HEK293 (cell line): Measurements from ENCODE around the gene KRTAP10-12.

Experiments used
- CTCF ChIA-PET: fragments of 350-600 bp; formaldehyde crosslinking; extraction: SDS; loops from one replicate; lab custom pipeline; 2021; ENCODE audit warnings: antibody characterized with exemption; lab: Yijun Ruan, JAX
- POLR2A ChIA-PET: fragments of 300-600 bp; formaldehyde crosslinking; extraction: SDS; loops from one replicate; lab custom pipeline; 2020; ENCODE audit warnings: antibody characterized with exemption, inconsistent platforms; lab: Yijun Ruan, JAX
- H3K27ac ChIP-seq: fragments of 200-500 bp; sonication (Bioruptor generic); 2 replicates; pipeline ENCODE4 v1.5.1; 2014; ENCODE audit warnings: low read depth, low read length, control low read depth, inconsistent platforms; ENCODE audit errors: extremely low read depth
- H3K36me3 ChIP-seq, 2 experiments: fragments of 200-500 bp in 1 of 2; sonication (Bioruptor generic) in 1 of 2; 1 replicate in 1 of 2; 2 replicates in 1 of 2; pipeline ENCODE4 v1.5.1; 2014 to 2017; ENCODE audit warnings: inconsistent platforms in 2 of 2, low read length in 2 of 2; ENCODE audit not compliant: control insufficient read depth in 2 of 2, insufficient read depth in 1 of 2
- H3K4me1 ChIP-seq: fragments of 200-500 bp; sonication (Bioruptor generic); 2 replicates; pipeline ENCODE4 v1.5.1; 2014; ENCODE audit warnings: mild to moderate bottlenecking, low read length, inconsistent platforms; ENCODE audit not compliant: control insufficient read depth, insufficient read depth
- H3K4me3 ChIP-seq: 2 replicates; pipeline ENCODE4 v1.5.1; 2011; ENCODE audit warnings: low read depth, mild to moderate bottlenecking, control low read depth, low read length, moderate library complexity
- H3K9me3 ChIP-seq: fragments of 200-500 bp; sonication (Bioruptor generic); 2 replicates; pipeline ENCODE4 v1.5.1; 2014; ENCODE audit warnings: low read depth, low read length, inconsistent platforms; ENCODE audit not compliant: control insufficient read depth, insufficient read depth
- SALL2 ChIP-seq: fragments of 450-650 bp; formaldehyde crosslinking; IDR thresholded peaks from 2 replicates; pipeline ENCODE4 v1.5.0; 2017; ENCODE audit warnings: missing biosample characterization, mild to moderate bottlenecking, missing genetic modification characterization, borderline replicate concordance
- ZBTB1 ChIP-seq: fragments of 450-650 bp; formaldehyde crosslinking; IDR thresholded peaks from 2 replicates; pipeline ENCODE4 v1.5.1; 2016; ENCODE audit warnings: missing biosample characterization, missing genetic modification characterization
- ZEB2 ChIP-seq: fragments of 450-650 bp; formaldehyde crosslinking; IDR thresholded peaks from 2 replicates; pipeline ENCODE4 v1.5.1; 2016; ENCODE audit warnings: missing biosample characterization, missing genetic modification characterization
- ZFP69B ChIP-seq: fragments of 450-650 bp; formaldehyde crosslinking; IDR thresholded peaks from 2 replicates; pipeline ENCODE4 v1.5.1; 2016; ENCODE audit warnings: missing biosample characterization, missing genetic modification characterization
- ZNF132 ChIP-seq: fragments of 450-650 bp; formaldehyde crosslinking; IDR thresholded peaks from 2 replicates; pipeline ENCODE4 v1.5.1; 2017; ENCODE audit warnings: missing biosample characterization, missing genetic modification characterization, borderline replicate concordance
- ZNF133 ChIP-seq: fragments of 450-650 bp; formaldehyde crosslinking; IDR thresholded peaks from 2 replicates; pipeline ENCODE4 v1.5.1; 2016; ENCODE audit warnings: missing biosample characterization, missing genetic modification characterization
- ZNF157 ChIP-seq: fragments of 450-650 bp; formaldehyde crosslinking; IDR thresholded peaks from 2 replicates; pipeline ENCODE4 v1.5.1; 2016; ENCODE audit warnings: missing biosample characterization, missing genetic modification characterization
- ZNF16 ChIP-seq: fragments of 450-650 bp; formaldehyde crosslinking; IDR thresholded peaks from 2 replicates; pipeline ENCODE4 v1.5.1; 2016; ENCODE audit warnings: low read depth, missing biosample characterization, missing genetic modification characterization
- ZNF560 ChIP-seq: fragments of 450-650 bp; formaldehyde crosslinking; IDR thresholded peaks from 2 replicates; pipeline ENCODE4 v1.5.1; 2017; ENCODE audit warnings: missing biosample characterization, missing genetic modification characterization, borderline replicate concordance
- TF ChIP-seq, protein P1 (sequence below): fragments of 450-650 bp; formaldehyde crosslinking; IDR thresholded peaks from 2 replicates; pipeline ENCODE4 v1.5.1; 2016; ENCODE audit warnings: missing biosample characterization, missing genetic modification characterization, borderline replicate concordance
- TF ChIP-seq, protein P2 (sequence below): fragments of 450-650 bp; formaldehyde crosslinking; IDR thresholded peaks from 2 replicates; pipeline ENCODE4 v1.5.1; 2016; ENCODE audit warnings: missing biosample characterization, missing genetic modification characterization
- TF ChIP-seq, protein P3 (sequence below): fragments of 450-650 bp; formaldehyde crosslinking; IDR thresholded peaks from 2 replicates; pipeline ENCODE4 v1.5.1; 2016; ENCODE audit warnings: missing biosample characterization, missing genetic modification characterization
- TF ChIP-seq, protein P4 (sequence below): fragments of 450-650 bp; formaldehyde crosslinking; IDR thresholded peaks from 2 replicates; pipeline ENCODE4 v1.5.1; 2017; ENCODE audit warnings: missing biosample characterization, missing genetic modification characterization
- TF ChIP-seq, protein P5 (sequence below): fragments of 450-650 bp; formaldehyde crosslinking; IDR thresholded peaks from 2 replicates; pipeline ENCODE4 v1.5.1; 2016; ENCODE audit warnings: missing biosample characterization, missing genetic modification characterization, borderline replicate concordance

Gene KRTAP10-12

DNA sequence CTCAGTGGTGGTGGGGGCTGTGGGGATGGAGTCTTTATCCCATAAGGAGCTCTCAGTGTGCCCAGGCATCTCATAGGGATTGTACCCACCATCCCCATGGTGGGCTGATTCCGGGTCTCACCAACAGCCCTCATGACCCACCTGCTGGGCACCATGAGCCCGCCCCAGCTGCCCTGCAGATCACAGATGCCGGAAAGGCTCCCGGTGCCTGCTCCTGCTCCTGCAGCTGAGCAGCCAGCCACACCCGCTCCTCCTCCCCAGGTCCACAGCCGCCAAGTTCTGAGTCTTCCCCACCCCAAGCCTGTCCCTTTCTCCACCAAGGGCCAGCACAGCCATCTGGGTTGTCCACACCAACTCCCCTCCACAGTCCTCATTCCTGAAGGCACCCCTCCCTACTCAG is 29.9 kb downstream of the KRTAP10-12 start (continued):
- TF ChIP-seq, protein P1, sequence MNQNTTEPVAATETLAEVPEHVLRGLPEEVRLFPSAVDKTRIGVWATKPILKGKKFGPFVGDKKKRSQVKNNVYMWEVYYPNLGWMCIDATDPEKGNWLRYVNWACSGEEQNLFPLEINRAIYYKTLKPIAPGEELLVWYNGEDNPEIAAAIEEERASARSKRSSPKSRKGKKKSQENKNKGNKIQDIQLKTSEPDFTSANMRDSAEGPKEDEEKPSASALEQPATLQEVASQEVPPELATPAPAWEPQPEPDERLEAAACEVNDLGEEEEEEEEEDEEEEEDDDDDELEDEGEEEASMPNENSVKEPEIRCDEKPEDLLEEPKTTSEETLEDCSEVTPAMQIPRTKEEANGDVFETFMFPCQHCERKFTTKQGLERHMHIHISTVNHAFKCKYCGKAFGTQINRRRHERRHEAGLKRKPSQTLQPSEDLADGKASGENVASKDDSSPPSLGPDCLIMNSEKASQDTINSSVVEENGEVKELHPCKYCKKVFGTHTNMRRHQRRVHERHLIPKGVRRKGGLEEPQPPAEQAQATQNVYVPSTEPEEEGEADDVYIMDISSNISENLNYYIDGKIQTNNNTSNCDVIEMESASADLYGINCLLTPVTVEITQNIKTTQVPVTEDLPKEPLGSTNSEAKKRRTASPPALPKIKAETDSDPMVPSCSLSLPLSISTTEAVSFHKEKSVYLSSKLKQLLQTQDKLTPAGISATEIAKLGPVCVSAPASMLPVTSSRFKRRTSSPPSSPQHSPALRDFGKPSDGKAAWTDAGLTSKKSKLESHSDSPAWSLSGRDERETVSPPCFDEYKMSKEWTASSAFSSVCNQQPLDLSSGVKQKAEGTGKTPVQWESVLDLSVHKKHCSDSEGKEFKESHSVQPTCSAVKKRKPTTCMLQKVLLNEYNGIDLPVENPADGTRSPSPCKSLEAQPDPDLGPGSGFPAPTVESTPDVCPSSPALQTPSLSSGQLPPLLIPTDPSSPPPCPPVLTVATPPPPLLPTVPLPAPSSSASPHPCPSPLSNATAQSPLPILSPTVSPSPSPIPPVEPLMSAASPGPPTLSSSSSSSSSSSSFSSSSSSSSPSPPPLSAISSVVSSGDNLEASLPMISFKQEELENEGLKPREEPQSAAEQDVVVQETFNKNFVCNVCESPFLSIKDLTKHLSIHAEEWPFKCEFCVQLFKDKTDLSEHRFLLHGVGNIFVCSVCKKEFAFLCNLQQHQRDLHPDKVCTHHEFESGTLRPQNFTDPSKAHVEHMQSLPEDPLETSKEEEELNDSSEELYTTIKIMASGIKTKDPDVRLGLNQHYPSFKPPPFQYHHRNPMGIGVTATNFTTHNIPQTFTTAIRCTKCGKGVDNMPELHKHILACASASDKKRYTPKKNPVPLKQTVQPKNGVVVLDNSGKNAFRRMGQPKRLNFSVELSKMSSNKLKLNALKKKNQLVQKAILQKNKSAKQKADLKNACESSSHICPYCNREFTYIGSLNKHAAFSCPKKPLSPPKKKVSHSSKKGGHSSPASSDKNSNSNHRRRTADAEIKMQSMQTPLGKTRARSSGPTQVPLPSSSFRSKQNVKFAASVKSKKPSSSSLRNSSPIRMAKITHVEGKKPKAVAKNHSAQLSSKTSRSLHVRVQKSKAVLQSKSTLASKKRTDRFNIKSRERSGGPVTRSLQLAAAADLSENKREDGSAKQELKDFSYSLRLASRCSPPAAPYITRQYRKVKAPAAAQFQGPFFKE (tag by site-specific recombination), result no peak
- TF ChIP-seq ZNF157 (tag by site-specific recombination), result no peak
- TF ChIP-seq ZNF133 (tag by site-specific recombination), result no peak
- no peak for TF ChIP-seq SALL2
- TF ChIP-seq, protein P2, sequence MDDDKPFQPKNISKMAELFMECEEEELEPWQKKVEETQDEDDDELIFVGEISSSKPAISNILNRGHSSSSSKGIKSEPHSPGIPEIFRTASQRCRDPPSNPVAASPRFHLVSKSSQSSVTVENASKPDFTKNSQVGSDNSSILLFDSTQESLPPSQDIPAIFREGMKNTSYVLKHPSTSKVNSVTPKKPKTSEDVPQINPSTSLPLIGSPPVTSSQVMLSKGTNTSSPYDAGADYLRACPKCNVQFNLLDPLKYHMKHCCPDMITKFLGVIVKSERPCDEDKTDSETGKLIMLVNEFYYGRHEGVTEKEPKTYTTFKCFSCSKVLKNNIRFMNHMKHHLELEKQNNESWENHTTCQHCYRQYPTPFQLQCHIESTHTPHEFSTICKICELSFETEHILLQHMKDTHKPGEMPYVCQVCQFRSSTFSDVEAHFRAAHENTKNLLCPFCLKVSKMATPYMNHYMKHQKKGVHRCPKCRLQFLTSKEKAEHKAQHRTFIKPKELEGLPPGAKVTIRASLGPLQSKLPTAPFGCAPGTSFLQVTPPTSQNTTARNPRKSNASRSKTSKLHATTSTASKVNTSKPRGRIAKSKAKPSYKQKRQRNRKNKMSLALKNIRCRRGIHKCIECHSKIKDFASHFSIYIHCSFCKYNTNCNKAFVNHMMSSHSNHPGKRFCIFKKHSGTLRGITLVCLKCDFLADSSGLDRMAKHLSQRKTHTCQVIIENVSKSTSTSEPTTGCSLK (tag by site-specific recombination), result no peak
- no peak for TF ChIP-seq ZEB2

DNA sequence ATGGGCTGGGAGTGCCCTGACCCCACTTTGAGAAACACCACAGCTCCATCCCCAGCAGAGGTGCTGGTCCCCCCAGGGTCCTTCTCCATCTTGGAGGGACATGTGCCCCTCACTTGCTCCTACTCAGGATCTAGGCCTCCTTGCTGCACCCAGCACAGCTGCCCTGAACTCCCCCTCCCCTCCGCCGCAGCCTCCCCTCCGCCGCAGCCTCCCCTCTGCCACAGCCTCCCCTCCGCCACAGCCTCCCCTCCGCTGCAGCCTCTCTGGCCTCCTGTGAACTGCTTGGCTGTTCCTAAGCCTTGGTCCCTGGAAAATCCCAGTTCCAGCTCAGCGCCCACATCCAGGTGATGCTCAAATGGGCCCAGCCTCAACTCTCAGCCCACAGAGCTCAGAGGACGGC is 30.3 kb downstream of the KRTAP10-12 start:
- Histone ChIP-seq H3K27ac (no peak overlapping the region), H3K4me3 (no peak overlapping the region), H3K36me3 (no peaks in the 10 kb centered on the region), H3K4me1 (no peaks in the 10 kb centered on the region), H3K9me3 (no peaks in the 10 kb centered on the region)
- ChIA-PET POLR2A (no interaction called here), CTCF (no interaction called here)
- TF ChIP-seq, protein P3, sequence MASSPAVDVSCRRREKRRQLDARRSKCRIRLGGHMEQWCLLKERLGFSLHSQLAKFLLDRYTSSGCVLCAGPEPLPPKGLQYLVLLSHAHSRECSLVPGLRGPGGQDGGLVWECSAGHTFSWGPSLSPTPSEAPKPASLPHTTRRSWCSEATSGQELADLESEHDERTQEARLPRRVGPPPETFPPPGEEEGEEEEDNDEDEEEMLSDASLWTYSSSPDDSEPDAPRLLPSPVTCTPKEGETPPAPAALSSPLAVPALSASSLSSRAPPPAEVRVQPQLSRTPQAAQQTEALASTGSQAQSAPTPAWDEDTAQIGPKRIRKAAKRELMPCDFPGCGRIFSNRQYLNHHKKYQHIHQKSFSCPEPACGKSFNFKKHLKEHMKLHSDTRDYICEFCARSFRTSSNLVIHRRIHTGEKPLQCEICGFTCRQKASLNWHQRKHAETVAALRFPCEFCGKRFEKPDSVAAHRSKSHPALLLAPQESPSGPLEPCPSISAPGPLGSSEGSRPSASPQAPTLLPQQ (tag by site-specific recombination), result no peak
- TF ChIP-seq, protein P4, sequence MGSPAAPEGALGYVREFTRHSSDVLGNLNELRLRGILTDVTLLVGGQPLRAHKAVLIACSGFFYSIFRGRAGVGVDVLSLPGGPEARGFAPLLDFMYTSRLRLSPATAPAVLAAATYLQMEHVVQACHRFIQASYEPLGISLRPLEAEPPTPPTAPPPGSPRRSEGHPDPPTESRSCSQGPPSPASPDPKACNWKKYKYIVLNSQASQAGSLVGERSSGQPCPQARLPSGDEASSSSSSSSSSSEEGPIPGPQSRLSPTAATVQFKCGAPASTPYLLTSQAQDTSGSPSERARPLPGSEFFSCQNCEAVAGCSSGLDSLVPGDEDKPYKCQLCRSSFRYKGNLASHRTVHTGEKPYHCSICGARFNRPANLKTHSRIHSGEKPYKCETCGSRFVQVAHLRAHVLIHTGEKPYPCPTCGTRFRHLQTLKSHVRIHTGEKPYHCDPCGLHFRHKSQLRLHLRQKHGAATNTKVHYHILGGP (tag by site-specific recombination), result no peak
- no peak for TF ChIP-seq ZNF560 (tag by site-specific recombination)
- no peak for TF ChIP-seq ZFP69B
- no peak for TF ChIP-seq ZNF16
- no peak for TF ChIP-seq ZBTB1 (tag by site-specific recombination)
- TF ChIP-seq ZNF132 (tag by site-specific recombination), result no peak
- TF ChIP-seq, protein P5, sequence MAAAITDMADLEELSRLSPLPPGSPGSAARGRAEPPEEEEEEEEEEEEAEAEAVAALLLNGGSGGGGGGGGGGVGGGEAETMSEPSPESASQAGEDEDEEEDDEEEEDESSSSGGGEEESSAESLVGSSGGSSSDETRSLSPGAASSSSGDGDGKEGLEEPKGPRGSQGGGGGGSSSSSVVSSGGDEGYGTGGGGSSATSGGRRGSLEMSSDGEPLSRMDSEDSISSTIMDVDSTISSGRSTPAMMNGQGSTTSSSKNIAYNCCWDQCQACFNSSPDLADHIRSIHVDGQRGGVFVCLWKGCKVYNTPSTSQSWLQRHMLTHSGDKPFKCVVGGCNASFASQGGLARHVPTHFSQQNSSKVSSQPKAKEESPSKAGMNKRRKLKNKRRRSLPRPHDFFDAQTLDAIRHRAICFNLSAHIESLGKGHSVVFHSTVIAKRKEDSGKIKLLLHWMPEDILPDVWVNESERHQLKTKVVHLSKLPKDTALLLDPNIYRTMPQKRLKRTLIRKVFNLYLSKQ (tag by site-specific recombination), result no peak
- TF ChIP-seq ZNF133 (tag by site-specific recombination), result no peak
